GM18508 (cell line): Measurements from ENCODE around the gene AKAIN1.
A peak's percentile ranks its signal among the peaks of the same experiment; 100 is the strongest.

ENCODE experiments used
- ATAC-seq: cut with Tn5 transposase; IDR thresholded peaks from one replicate; pipeline ENCODE4 v1.9.1; 2021; ENCODE audit warnings: moderate number of reproducible peaks; ENCODE audit not compliant: insufficient read depth, unreplicated experiment

AKAIN1 gene, protein sequence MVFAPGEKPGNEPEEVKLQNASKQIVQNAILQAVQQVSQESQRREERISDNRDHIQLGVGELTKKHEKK

DNA sequence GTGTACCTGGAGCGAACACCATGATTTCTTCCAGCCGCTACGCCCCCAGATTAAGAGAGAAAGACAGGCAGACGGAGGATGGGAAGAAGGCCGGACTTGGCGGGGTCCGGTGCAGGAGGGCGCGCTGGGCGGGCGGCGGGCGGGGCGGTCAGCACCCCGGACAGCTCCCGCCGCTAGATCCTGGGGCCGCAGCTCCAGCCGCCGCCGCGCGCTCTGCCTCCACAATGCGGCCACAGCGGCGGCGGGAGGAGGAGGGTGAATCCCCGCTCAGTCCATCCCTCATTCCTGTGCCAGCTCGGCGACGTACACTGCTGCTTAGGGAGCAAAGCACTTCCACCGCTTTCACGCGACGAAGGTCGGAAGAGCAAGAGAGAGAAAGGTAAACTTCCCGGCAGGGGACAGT is at the start of gene AKAIN1:
Gene AKAIN1 (minus strand): TSS at position 226 of the 403 bp plus-strand sequence. CDS start 204 bp downstream, at position 22.
- no peak for ATAC-seq

- ATAC-seq = no peak
Measured at GRCh38 chr18:5244941-5245340, 47.9 kb upstream of the AKAIN1 start.

GRCh38 chr18:5239447-5239846 is 42.4 kb upstream of the AKAIN1 start:
- no peak for ATAC-seq

- ATAC-seq = peak; percentile 7
Measured at GRCh38 chr18:5238371-5238976, 41.4 kb upstream of the AKAIN1 start.

DNA sequence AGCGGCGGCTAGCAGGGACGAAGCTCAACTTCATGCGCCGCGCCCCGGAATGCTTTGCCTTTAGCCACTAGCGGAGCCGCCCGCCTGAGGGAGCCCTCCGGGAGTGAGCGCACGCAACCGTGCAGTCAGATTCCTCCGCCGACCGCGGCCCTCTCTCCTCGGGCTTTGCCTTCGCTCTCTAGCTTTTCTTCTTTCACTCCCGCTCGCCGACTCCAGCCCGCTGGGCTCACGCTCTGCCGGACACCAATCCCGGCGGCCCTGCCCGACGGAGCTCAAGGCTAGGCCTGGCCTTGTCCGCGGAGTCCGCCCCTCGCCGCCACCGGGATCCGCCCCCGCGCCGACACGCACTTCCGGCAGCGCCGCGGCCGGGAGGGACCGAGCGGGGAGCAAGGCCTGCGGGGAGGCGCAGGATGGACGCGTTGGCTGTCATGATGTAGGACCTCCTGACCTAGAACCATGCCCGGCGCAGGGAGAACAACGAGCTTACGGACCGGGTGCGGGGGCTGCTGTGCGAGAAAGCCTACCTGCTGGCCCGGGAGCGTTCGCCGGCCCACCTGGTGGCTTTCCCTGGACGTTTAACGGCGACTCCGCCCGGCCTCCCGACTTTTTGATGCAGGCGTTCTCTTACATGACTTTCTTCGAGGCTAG is 40.8 kb upstream of the AKAIN1 start:
- ATAC-seq = peak; percentile 81

DNA sequence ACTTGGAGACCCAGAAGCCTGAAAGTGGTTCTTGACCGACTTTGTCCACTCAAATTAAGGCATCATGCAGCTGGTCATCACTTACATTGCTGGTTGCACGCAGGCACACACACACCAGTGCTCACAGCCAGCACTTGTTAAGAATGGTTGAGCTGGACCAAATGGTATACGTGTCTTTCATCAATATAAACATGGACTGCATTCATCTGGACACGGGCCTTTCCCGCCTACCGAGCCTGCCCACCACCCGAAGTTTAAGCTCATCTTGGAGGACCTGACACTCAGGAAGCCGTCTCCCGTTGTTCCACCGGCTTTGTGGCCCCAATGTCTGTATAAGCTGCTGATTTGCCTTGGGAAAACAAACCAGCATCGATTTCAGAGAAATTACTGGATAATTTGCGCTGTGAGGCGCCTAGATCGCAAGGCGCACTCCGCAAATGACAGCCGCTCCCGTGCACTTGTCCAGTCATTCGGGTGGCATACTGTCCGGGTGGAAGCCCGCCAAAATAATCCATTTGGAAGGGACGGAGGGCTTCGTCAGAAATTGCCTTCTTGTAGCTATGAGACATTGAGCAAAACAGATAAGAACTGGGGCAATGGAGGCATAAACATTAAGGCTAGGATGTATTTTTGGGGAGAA is 40.1 kb upstream of the AKAIN1 start:
- peak; percentile 24 for ATAC-seq

- ATAC-seq = no peak
Measured at GRCh38 chr18:5214583-5215351, 17.7 kb upstream of the AKAIN1 start.

- no peak for ATAC-seq
Measured at GRCh38 chr18:5207471-5208150, 10.6 kb upstream of the AKAIN1 start.

GRCh38 chr18:5198311-5198710 is 1.3 kb upstream of the AKAIN1 start:
- ATAC-seq = no peak

GRCh38 chr18:5197461-5197860 is 404 bp upstream of the AKAIN1 start:
- no peak for ATAC-seq

DNA sequence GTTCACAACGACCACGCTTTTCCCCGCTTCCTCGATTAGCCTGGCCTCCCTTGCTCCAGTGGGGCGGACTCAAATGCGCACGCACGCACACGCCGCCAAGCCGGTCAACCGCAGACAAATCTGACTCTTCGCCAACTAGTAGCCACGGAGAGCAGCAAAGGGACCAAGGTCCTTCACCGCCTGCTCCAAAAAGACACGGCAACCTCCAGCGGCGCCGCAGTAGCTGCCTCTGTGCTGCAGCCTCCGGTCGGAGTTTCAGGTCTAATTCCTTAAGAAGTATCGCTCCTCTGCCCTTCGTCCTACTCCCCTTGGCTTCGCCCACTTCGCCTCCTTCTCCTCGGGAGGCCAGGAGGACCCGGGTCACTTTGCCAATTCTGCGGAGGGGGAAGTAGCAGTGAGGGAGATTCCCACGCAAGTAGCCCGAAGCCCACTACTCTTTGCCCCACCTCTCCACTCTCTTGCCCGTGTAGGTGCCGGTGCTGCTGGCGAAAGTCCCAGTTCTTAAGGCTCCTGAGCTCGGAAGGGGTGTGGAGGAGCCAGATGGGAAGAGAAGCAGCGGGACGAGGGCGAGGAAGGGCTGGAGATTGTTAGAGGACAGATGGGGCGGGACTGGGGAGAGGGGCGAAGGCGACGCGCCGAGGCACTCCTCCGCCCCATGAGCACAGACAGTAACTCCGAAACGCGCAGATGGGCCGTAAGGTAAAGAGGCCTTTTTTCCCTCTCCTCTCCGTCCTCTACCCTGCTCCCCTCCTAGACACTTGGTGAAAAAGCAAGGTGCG is 615 bp downstream of the AKAIN1 start:
- no peak for ATAC-seq

- no peak for ATAC-seq
Measured at GRCh38 chr18:5195656-5196055, 1.4 kb downstream of the AKAIN1 start.

DNA sequence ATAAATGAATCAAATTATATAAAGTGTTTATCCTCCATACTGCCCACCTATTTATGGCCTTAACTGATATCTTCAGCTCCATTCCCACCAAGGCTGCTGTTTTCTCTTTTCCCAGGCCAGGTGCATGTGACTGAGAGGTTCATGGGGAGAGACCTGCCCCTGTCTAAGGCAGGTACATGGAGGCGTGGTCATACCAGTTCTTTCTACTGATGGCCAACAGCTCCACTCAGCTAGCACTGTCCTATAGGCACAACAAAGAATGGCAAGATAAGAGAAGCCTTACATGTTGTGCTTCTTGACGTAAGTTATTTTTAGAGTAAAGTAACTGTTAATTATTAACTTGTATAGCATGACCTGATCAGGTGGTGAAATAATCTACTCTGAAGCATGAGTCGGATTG is 16.8 kb downstream of the AKAIN1 start:
- ATAC-seq = no peak

- ATAC-seq = no peak
Measured at GRCh38 chr18:5178519-5178918, 18.5 kb downstream of the AKAIN1 start.

- ATAC-seq = peak; percentile 89
Measured at GRCh38 chr18:5175378-5175777, 21.7 kb downstream of the AKAIN1 start.

DNA sequence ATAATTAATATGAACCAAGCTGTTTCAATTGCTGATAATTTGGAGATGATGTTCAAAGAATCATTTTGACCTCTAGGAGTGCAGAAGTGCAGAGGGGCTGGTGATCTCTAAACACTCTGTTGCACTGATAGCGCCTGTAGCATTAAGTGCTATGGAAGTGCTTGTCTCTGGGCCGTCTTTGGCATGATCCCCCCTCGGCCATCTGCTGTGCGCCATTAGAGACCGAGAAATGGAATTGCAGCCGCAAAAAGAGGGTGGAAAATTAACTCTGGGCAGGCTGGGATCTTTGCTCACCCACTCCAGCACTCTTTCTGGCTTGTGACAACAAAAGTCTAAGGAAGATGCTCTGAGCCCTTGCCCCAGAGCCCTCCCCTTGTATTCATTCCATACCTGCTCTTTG is 23.4 kb downstream of the AKAIN1 start:
- ATAC-seq = no peak

- ATAC-seq = no peak
Measured at GRCh38 chr18:5173236-5173635, 23.8 kb downstream of the AKAIN1 start.

DNA sequence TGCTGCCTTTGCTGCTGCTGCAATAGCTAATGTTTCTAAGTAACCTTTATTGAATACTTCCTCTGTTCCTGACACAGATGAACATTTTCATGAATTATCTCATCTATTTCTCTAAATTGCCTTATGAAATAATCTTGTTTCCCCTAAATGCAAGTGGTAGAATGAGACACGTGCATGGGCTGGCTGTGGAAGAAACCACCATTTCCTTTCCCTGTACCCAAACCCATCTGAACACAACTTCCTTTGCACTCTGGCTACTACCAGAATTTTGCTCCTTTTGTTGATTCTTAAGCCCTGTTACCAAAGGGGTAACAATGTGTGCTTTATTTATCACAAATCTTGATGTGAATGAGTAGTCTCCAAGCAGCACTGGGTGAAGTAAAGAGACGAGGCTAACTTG is 29.2 kb downstream of the AKAIN1 start:
- ATAC-seq = no peak

DNA sequence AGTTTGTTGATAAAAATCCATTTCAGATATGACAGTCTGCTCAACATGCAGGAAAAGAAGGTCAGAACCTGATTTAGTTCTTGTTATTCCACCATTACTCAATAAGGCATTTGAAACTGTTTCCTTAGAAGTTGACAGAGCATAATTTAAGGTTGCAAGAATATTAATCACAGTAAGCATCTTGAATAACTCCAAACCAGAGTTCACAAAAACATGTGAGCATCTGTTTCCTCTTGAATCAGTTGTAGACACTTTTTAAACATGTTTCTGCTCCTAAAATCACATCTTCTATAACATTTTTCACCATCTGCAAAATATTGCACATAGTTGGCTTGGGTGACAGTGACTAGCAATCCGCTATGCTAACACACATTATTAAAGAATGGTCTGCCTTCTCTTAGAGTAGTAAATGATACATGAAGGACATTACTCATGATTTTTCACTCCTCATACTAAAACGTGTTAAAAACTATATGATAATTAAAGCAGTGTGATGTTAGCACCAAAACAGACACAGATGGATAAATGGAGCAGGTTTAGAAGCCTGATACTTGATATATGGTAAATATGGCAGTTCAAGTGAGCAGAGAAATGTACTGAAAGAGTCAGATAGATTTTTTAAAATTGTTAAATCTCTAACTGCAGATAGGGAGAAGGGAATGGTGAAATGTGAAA is 30.3 kb downstream of the AKAIN1 start:
- ATAC-seq = no peak
